ENCODE results near the gene MBTPS1. TPM values are rescaled to one million over a fixed set of nuclear protein-coding genes. Genes with fewer than 3 reads are reported as not detected.

Gene MBTPS1
- total and polyA plus RNA-seq, 9 of the 15 experiments (the other 6 are each of a cell fraction or from before 2014, with no cell fraction given), result 2.8 to 57.6 (median 43.8) TPM

GRCh38 chr16:84116720-84117493 lies at the start of gene MBTPS1 (continued):
- TF ChIP-seq ZBTB40 (IDR thresholded peaks at IDR 0.05) (peak; percentile 39; the same call in 1 of the 2 replicates), ZBTB40 (CRISPR knock-in tag; IDR thresholded peaks at IDR 0.05) (no peak), CBX2 (IDR thresholded peaks at IDR 0.05; ENCODE audit: insufficient read depth, low read length, poor library complexity, severe bottlenecking) (no peak), CLOCK (CRISPR knock-in tag; IDR thresholded peaks at IDR 0.05; ENCODE audit: borderline replicate concordance) (no peak), KDM4B (IDR thresholded peaks at IDR 0.05; ENCODE audit: borderline replicate concordance in 2 of 2, low read depth in 1 of 2) (no peak), TRIM24 (IDR thresholded peaks at IDR 0.05) (no peak), ZNF384 (IDR thresholded peaks at IDR 0.05; ENCODE audit: low read depth, low read length) (no peak), NR1H2 (CRISPR knock-in tag; IDR thresholded peaks at IDR 0.05) (no peak)
